ENCODE data around the gene SEPTIN8.

SEPTIN8 gene

GRCh38 chr5:132788990-132789886 lies 12.2 kb upstream of the SEPTIN8 start:
- TF ChIP-seq CTCF (conservative IDR thresholded peaks at IDR 0.05; ENCODE audit: low read depth, low read length): no peak
- H3K4me3 ChIP-seq (ENCODE audit: low read depth, low read length): no peak overlapping the region
- no peak for DNase-seq (ENCODE audit: low read depth)

- DNase-seq (ENCODE audit: low read depth): no peak
- no peak for TF ChIP-seq CTCF (conservative IDR thresholded peaks at IDR 0.05; ENCODE audit: low read depth, low read length)
- no peak overlapping the region for H3K4me3 ChIP-seq (ENCODE audit: low read depth, low read length)
These were observed 11.5 kb upstream of the SEPTIN8 start for GRCh38 chr5:132788508-132788907.

GRCh38 chr5:132787076-132787475 lies 10.0 kb upstream of the SEPTIN8 start:
- no peak overlapping the region for H3K4me3 ChIP-seq (ENCODE audit: low read depth, low read length)
- DNase-seq (ENCODE audit: low read depth): peak; percentile 43
- TF ChIP-seq CTCF (conservative IDR thresholded peaks at IDR 0.05; ENCODE audit: low read depth, low read length): no peak

- DNase-seq (ENCODE audit: low read depth): no peak
- no peak for TF ChIP-seq CTCF (conservative IDR thresholded peaks at IDR 0.05; ENCODE audit: low read depth, low read length)
- H3K4me3 ChIP-seq (ENCODE audit: low read depth, low read length): no peak overlapping the region
These were observed 8.8 kb upstream of the SEPTIN8 start for GRCh38 chr5:132785864-132786263.

- TF ChIP-seq CTCF (conservative IDR thresholded peaks at IDR 0.05; ENCODE audit: low read depth, low read length): no peak
- H3K4me3 ChIP-seq (ENCODE audit: low read depth, low read length): no peak overlapping the region
- DNase-seq (ENCODE audit: low read depth): no peak
These were observed 8.3 kb upstream of the SEPTIN8 start for GRCh38 chr5:132785365-132785764.

GRCh38 chr5:132782101-132782500 lies 5.1 kb upstream of the SEPTIN8 start:
- TF ChIP-seq CTCF (conservative IDR thresholded peaks at IDR 0.05; ENCODE audit: low read depth, low read length): no peak
- no peak overlapping the region for H3K4me3 ChIP-seq (ENCODE audit: low read depth, low read length)
- DNase-seq (ENCODE audit: low read depth): peak; percentile 59

- no peak overlapping the region for H3K4me3 ChIP-seq (ENCODE audit: low read depth, low read length)
- DNase-seq (ENCODE audit: low read depth): no peak
- no peak for TF ChIP-seq CTCF (conservative IDR thresholded peaks at IDR 0.05; ENCODE audit: low read depth, low read length)
These were observed 4.0 kb upstream of the SEPTIN8 start for GRCh38 chr5:132781029-132781428.
